GM19238 (cell line): ENCODE results near the gene TRUB1.
A peak's percentile ranks its signal among the peaks of the same experiment; 100 is the strongest.

Source experiments
- DNase-seq: peaks from one replicate; pipeline ENCODE4 v3.0.0; 2011; ENCODE audit warnings: low spot score; ENCODE audit not compliant: insufficient read length

TRUB1 gene

GRCh38 chr10:114974625-114975024, 36.6 kb downstream of the TRUB1 start:
- DNase-seq, result no peak

- DNase-seq, result no peak
Measured at GRCh38 chr10:114975091-114975490, 37.1 kb downstream of the TRUB1 start.

GRCh38 chr10:114982989-114983388, 45.0 kb downstream of the TRUB1 start:
- no peak for DNase-seq

GRCh38 chr10:114987995-114988394, 50.0 kb downstream of the TRUB1 start:
- no peak for DNase-seq

- no peak for DNase-seq
Measured at GRCh38 chr10:114990586-114990985, 52.6 kb downstream of the TRUB1 start.

GRCh38 chr10:114990991-114991390, 53.0 kb downstream of the TRUB1 start:
- DNase-seq, result no peak

GRCh38 chr10:114992189-114992775, 54.3 kb downstream of the TRUB1 start:
- no peak for DNase-seq

- DNase-seq, result no peak
Measured at GRCh38 chr10:114995468-114996247, 57.7 kb downstream of the TRUB1 start.

GRCh38 chr10:114996542-114996941, 58.5 kb downstream of the TRUB1 start:
- DNase-seq, result no peak

GRCh38 chr10:114998993-114999392, 61.0 kb downstream of the TRUB1 start:
- DNase-seq, result no peak

- DNase-seq, result peak; percentile 19
Measured at GRCh38 chr10:115001506-115002381, 63.7 kb downstream of the TRUB1 start.

- no peak for DNase-seq
Measured at GRCh38 chr10:115003396-115003795, 65.4 kb downstream of the TRUB1 start.

- no peak for DNase-seq
Measured at GRCh38 chr10:115004236-115004862, 66.4 kb downstream of the TRUB1 start.

- DNase-seq, result no peak
Measured at GRCh38 chr10:115005771-115006170, 67.8 kb downstream of the TRUB1 start.

- no peak for DNase-seq
Measured at GRCh38 chr10:115018185-115018931, 80.4 kb downstream of the TRUB1 start.

GRCh38 chr10:115020449-115020848, 82.5 kb downstream of the TRUB1 start:
- no peak for DNase-seq

GRCh38 chr10:115022733-115023132, 84.7 kb downstream of the TRUB1 start:
- DNase-seq, result no peak

- no peak for DNase-seq
Measured at GRCh38 chr10:115023715-115024114, 85.7 kb downstream of the TRUB1 start.

- DNase-seq, result no peak
Measured at GRCh38 chr10:115024371-115024770, 86.4 kb downstream of the TRUB1 start.

- DNase-seq, result no peak
Measured at GRCh38 chr10:115026056-115026745, 88.2 kb downstream of the TRUB1 start.
